Mesenchymal stem cell (in vitro differentiated cells and primary cell): ENCODE data around the gene PPTC7.
A peak's percentile ranks its signal among the peaks of the same experiment; 100 is the strongest.

Experiments
- DNase-seq: peaks from one replicate; pipeline ENCODE4 v3.0.0-alpha.2; 2013
- H2AFZ ChIP-seq: one replicate; pipeline ENCODE4 v1.6.1; 2013; ENCODE audit warnings: low read depth, mild to moderate bottlenecking, control low read depth, inconsistent platforms, low read length, moderate library complexity
- H2AK5ac ChIP-seq: 2 replicates; pipeline ENCODE4 v1.6.1; 2013; ENCODE audit warnings: low read length, moderate library complexity, mild to moderate bottlenecking, inconsistent platforms; ENCODE audit not compliant: severe bottlenecking
- H2BK120ac ChIP-seq: one replicate; pipeline ENCODE4 v1.6.1; 2013; ENCODE audit warnings: low read depth, mild to moderate bottlenecking, inconsistent platforms, low read length, moderate library complexity
- H2BK12ac ChIP-seq, 2 experiments: one replicate each; pipeline ENCODE4 v1.6.1; 2013; ENCODE audit warnings: inconsistent platforms in 2 of 2, low read length in 2 of 2, mild to moderate bottlenecking in 2 of 2, moderate library complexity in 2 of 2, control low read depth in 1 of 2
- H2BK15ac ChIP-seq: one replicate; pipeline ENCODE4 v1.6.1; 2013; ENCODE audit warnings: mild to moderate bottlenecking, low read depth, inconsistent platforms; ENCODE audit not compliant: poor library complexity, severe bottlenecking
- H2BK5ac ChIP-seq: 2 replicates; pipeline ENCODE4 v1.6.1; 2013; ENCODE audit warnings: low read depth, mild to moderate bottlenecking, low read length, control low read depth, inconsistent platforms; ENCODE audit not compliant: poor library complexity, severe bottlenecking
- H3K14ac ChIP-seq, 2 experiments: one replicate each; pipeline ENCODE4 v1.6.1; 2013; ENCODE audit warnings: inconsistent platforms in 2 of 2, low read length in 2 of 2, control low read depth in 1 of 2, mild to moderate bottlenecking in 1 of 2, moderate library complexity in 1 of 2
- H3K18ac ChIP-seq, 2 experiments: one replicate each; pipeline ENCODE4 v1.6.1; 2013; ENCODE audit warnings: inconsistent platforms in 2 of 2, low read length in 2 of 2, control low read depth in 1 of 2, low read depth in 1 of 2, mild to moderate bottlenecking in 1 of 2
- H3K23ac ChIP-seq, 2 experiments: one replicate each; pipeline ENCODE4 v1.6.1; 2013; ENCODE audit warnings: inconsistent platforms in 2 of 2, low read length in 2 of 2, mild to moderate bottlenecking in 2 of 2, moderate library complexity in 2 of 2, control low read depth in 1 of 2
- H3K27ac ChIP-seq: 2 replicates; pipeline ENCODE4 v1.5.1; 2013; ENCODE audit warnings: mild to moderate bottlenecking, moderate library complexity, low read length, control low read depth, inconsistent platforms; ENCODE audit not compliant: poor library complexity, severe bottlenecking
- H3K27me3 ChIP-seq, 2 experiments: 2 replicates each; pipeline versions ENCODE4 v1.6.1 to v1.7.0; 2013; ENCODE audit warnings: low read length in 2 of 2, mild to moderate bottlenecking in 2 of 2, moderate library complexity in 2 of 2, control low read depth in 1 of 2, inconsistent platforms in 1 of 2; ENCODE audit not compliant: control insufficient read depth in 1 of 2, insufficient read depth in 1 of 2
- H3K36me3 ChIP-seq, 2 experiments: 2 replicates each; pipeline versions ENCODE4 v1.6.1 to v1.7.0; 2013; ENCODE audit warnings: low read length in 2 of 2, control low read depth in 1 of 2, inconsistent platforms in 1 of 2, low read depth in 1 of 2, mild to moderate bottlenecking in 1 of 2; ENCODE audit not compliant: insufficient read depth in 2 of 2, control insufficient read depth in 1 of 2
- H3K4ac ChIP-seq, 2 experiments: one replicate each; pipeline ENCODE4 v1.6.1; 2013; ENCODE audit warnings: inconsistent platforms in 2 of 2, low read length in 2 of 2, mild to moderate bottlenecking in 2 of 2, moderate library complexity in 2 of 2, control low read depth in 1 of 2, low read depth in 1 of 2
- H3K4me1 ChIP-seq: 2 replicates; pipeline ENCODE4 v1.6.1; 2013; ENCODE audit warnings: low read depth, low read length, control low read depth; ENCODE audit not compliant: control insufficient read depth, insufficient read depth
- H3K4me2 ChIP-seq: 2 replicates; pipeline ENCODE4 v1.6.1; 2013; ENCODE audit warnings: low read length, mild to moderate bottlenecking, inconsistent platforms; ENCODE audit not compliant: poor library complexity, severe bottlenecking
- H3K4me3 ChIP-seq, 2 experiments: 2 replicates each; pipeline versions ENCODE4 v1.5.1 to v1.7.0; 2013; ENCODE audit warnings: low read length in 2 of 2, mild to moderate bottlenecking in 2 of 2, control low read depth in 1 of 2, low read depth in 1 of 2; ENCODE audit not compliant: insufficient read depth in 1 of 2
- H3K79me1 ChIP-seq: replicated peaks from 2 replicates; pipeline ENCODE4 v1.6.1; 2013; ENCODE audit warnings: mild to moderate bottlenecking, control low read depth, low read length, inconsistent platforms; ENCODE audit not compliant: poor library complexity, severe bottlenecking
- H3K9ac ChIP-seq: 2 replicates; pipeline ENCODE4 v1.7.0; 2013; ENCODE audit warnings: mild to moderate bottlenecking, low read length, moderate library complexity
- H3K9me3 ChIP-seq: 2 replicates; pipeline ENCODE4 v1.7.0; 2013; ENCODE audit warnings: mild to moderate bottlenecking, low read length; ENCODE audit not compliant: control insufficient read depth
- H4K8ac ChIP-seq: one replicate; pipeline ENCODE4 v1.6.1; 2013; ENCODE audit warnings: inconsistent platforms, mild to moderate bottlenecking, low read length, moderate library complexity
- H4K91ac ChIP-seq: one replicate; pipeline ENCODE4 v1.6.1; 2013; ENCODE audit warnings: mild to moderate bottlenecking, low read length, inconsistent platforms
- WGBS: methylation state at CpG from one replicate; pipeline ENCODE4 v1.1.7; 2013; ENCODE audit warnings: mixed read lengths; 5-methylcytosine and 5-hydroxymethylcytosine counted together

The PPTC7 gene

DNA sequence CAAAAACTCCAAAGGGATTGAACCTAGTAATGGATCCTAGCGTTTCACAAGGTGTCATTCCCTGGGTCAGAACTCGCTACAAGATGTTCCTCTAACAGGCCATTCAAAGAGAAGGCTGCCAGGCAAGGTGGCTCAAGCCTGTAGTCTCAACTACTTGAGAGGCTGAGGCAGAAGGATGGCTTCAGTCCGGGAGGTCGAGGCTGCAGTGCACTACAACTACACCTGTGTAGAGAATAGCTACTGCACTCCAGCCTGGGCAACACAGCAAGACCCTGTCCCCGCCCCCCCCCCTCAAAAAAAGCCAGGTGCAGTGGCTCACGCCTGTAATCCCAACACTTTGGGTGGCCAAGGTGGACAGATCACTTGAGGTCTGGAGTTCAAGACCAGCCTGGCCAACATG, 14.4 kb downstream of the PPTC7 start:
- Histone ChIP-seq H4K91ac (no peak overlapping the region), H2BK15ac (no peak overlapping the region), H3K14ac (no peak overlapping the region), H4K8ac (no peak overlapping the region), H3K9me3 (peaks cover 12% of the 10 kb centered on the region), H3K4me1 (peaks cover 2% of the 10 kb centered on the region), H3K79me1 (peaks cover 25% of the 10 kb centered on the region), H3K27ac (no peak overlapping the region), H3K36me3 (no peaks in the 10 kb centered on the region), H3K9ac (no peak overlapping the region), H3K23ac (no peak overlapping the region), H3K27me3 (no peaks in the 10 kb centered on the region), H2BK5ac (no peak overlapping the region), H3K4me2 (no peak overlapping the region), H2AFZ (no peak overlapping the region), H2BK12ac (no peak overlapping the region), H3K4ac (no peak overlapping the region), H2AK5ac (no peak overlapping the region), H3K18ac (no peak overlapping the region), H3K4me3 (no peak overlapping the region), H2BK120ac (no peak overlapping the region)
- over 99% methylated on average over 5 of the region's 6 CpGs for whole genome bisulfite sequencing
- no peak for DNase-seq

DNA sequence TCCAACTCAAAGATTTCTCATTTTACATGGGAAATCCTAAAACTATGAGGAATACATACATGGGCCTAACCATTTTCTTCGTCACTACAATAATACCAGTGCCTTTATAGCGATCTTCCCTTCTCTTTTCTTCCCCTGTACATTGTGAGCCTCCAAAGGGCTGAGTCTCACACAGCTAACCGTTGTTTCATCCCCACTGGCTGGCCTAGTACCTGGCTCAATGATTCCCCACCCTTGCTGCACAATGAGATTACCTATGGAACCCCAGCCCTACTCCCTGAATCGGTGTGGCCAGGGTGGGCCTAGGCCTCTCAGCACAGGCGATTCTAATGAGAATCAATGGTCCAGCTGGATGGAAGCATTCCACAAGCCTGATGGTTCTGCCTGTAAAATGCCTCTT, 16.1 kb downstream of the PPTC7 start:
- DNase-seq = no peak
- Histone ChIP-seq H2BK5ac (no peak overlapping the region), H3K23ac (no peak overlapping the region), H3K4me2 (no peak overlapping the region), H2BK15ac (no peak overlapping the region), H3K27me3 (no peaks in the 10 kb centered on the region), H2AK5ac (no peak overlapping the region), H2BK12ac (no peak overlapping the region), H3K4me1 (peaks cover 4% of the 10 kb centered on the region), H3K18ac (no peak overlapping the region), H3K9ac (no peak overlapping the region), H4K91ac (peak overlapping the region; percentile 11), H3K4ac (peak overlapping the region in 1 of 2 experiments; percentile 26), H3K9me3 (peaks cover 12% of the 10 kb centered on the region), H2BK120ac (no peak overlapping the region), H3K14ac (no peak overlapping the region), H3K4me3 (no peak overlapping the region), H3K27ac (no peak overlapping the region), H2AFZ (no peak overlapping the region), H3K79me1 (peaks cover 29% of the 10 kb centered on the region), H4K8ac (peak overlapping the region; percentile 55), H3K36me3 (no peaks in the 10 kb centered on the region)
- WGBS = 93% methylated on average over 5 of the region's 5 CpGs

DNA sequence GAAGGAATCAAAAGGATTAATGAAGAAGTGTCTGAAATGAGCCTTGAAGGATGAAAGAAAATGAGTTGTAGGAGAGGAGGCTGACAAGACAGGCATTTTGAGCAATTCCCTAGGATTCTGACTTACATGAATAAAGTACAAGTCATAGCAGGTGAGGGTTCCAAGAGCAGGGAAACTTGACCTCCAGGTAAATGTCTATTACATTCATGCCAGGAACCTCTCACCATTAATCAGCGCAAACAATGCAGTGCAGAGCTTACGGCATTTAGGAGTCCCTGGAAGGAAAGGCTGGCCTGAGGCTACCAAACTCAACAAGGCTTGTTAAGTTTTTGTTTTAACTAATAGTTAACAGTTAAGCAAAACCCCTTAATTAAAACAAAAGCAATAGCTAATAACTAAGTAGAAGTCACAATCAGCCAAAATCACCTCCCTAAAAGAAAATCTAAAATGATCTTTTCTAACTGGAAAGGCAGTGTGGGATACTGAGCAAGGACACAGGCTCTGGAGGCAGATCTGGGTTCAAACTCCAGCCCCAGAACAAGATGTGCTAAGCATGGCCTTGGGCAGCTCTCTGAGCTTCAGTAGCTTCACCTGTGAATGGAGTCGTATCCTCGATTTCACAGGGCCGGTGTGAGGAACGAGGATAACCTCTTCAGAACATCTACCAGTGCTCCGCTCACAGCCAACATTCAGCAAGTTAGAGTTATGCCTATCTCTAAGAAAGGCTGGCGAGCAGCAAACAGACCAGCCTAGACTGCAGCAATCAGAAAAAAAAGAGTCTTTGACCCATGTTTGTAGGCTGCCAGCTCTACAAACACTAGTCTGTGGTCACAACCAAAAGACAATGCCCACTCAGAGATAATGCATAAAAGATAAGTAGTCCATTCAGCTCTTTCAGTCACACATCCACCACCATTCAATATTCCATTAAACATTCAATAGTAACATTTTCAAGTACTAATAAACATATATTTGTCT, 16.9 kb downstream of the PPTC7 start:
- H2BK120ac ChIP-seq = no peak overlapping the region
- H3K4ac ChIP-seq = no peak overlapping the region
- H3K14ac ChIP-seq = peak overlapping the region in 1 of 2 experiments; percentile 35
- H3K9me3 ChIP-seq = peaks cover 8% of the 10 kb centered on the region
- no peaks in the 10 kb centered on the region for H3K36me3 ChIP-seq
- H3K79me1 ChIP-seq = peaks cover 29% of the 10 kb centered on the region
- peak overlapping the region; percentile 35 for H2AK5ac ChIP-seq
- H3K18ac ChIP-seq = peak overlapping the region in 1 of 2 experiments; percentile 66
- no peak overlapping the region for H3K4me3 ChIP-seq
- no peak overlapping the region for H2BK15ac ChIP-seq
- no peak for DNase-seq
- H3K4me2 ChIP-seq = no peak overlapping the region
- H3K27ac ChIP-seq = no peak overlapping the region
- H2BK12ac ChIP-seq = no peak overlapping the region
- WGBS = 93% methylated on average over 7 of the region's 8 CpGs
- no peak overlapping the region for H3K9ac ChIP-seq
- H3K4me1 ChIP-seq = peaks cover 9% of the 10 kb centered on the region
- H3K27me3 ChIP-seq = no peaks in the 10 kb centered on the region
- H3K23ac ChIP-seq = peak overlapping the region in 1 of 2 experiments; percentile 59
- H4K91ac ChIP-seq = no peak overlapping the region
- H4K8ac ChIP-seq = no peak overlapping the region
- no peak overlapping the region for H2AFZ ChIP-seq
- H2BK5ac ChIP-seq = no peak overlapping the region

DNA sequence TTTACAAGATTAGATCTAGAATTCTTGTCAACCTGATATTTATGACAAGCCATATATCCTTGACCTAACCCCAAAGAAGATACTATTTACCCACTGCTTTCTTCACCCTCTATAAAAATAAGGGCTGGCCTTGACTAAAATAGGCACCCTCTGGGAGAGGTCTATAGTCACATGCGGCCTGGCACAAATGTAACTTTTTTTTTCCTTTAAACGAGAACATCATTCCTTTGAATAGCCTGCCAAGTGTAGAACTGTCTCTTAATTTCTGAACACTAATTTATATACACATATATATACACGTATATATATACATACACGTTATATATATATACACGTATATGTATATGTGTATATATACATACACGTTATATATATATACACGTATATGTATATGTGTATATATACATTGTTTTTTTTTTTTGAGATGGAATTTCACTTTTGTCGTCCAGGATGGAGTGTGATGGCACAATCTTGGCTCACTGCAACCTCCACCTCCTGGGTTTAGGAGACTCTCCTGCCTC, 18.6 kb downstream of the PPTC7 start:
- Histone ChIP-seq H2BK15ac (no peak overlapping the region), H3K14ac (no peak overlapping the region), H3K4me3 (no peak overlapping the region), H4K91ac (no peak overlapping the region), H2BK5ac (no peak overlapping the region), H2AFZ (no peak overlapping the region), H3K36me3 (no peaks in the 10 kb centered on the region), H2AK5ac (no peak overlapping the region), H3K9ac (peak overlapping the region; percentile 1), H3K4me1 (peaks cover 9% of the 10 kb centered on the region), H3K4ac (no peak overlapping the region), H3K18ac (no peak overlapping the region), H3K27ac (no peak overlapping the region), H3K9me3 (peaks cover 4% of the 10 kb centered on the region), H3K23ac (no peak overlapping the region), H3K27me3 (no peaks in the 10 kb centered on the region), H2BK12ac (no peak overlapping the region), H3K79me1 (peaks cover 31% of the 10 kb centered on the region), H2BK120ac (no peak overlapping the region), H4K8ac (no peak overlapping the region), H3K4me2 (no peak overlapping the region)
- WGBS = 53% methylated on average over 3 of the region's 8 CpGs
- DNase-seq = no peak
